ENCODE measurements around the gene JAKMIP3.

DNA sequence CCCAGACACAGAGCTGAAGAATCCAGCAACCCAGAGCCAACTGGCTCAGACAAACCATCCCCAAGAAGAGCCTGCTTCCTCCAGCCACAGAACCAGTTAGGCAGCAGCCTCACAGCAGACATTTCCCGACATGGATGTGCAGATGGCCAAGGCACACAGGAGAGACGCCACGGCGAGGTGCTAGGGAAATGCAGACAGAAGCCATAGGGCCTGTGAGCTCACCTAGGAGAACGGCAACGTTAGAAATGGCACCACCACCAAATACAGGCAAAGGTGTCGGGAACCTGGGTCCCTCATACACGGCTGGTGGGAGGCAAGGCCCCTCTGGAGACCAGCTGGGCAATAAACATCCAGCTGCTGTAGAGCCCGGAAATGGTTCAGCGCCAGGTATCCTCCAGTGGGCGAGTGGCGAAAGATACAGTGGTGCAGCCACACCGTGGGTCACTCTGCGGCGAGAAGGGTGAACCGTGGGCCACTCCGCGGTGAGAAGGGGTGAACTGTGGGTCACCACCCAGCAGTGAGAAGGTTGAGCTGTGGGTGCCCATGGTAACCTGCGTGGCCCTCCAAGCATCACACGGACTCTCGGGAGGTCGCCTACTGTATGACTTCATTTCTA is 31.2 kb downstream of the JAKMIP3 start:
- TF ChIP-seq, protein P1, sequence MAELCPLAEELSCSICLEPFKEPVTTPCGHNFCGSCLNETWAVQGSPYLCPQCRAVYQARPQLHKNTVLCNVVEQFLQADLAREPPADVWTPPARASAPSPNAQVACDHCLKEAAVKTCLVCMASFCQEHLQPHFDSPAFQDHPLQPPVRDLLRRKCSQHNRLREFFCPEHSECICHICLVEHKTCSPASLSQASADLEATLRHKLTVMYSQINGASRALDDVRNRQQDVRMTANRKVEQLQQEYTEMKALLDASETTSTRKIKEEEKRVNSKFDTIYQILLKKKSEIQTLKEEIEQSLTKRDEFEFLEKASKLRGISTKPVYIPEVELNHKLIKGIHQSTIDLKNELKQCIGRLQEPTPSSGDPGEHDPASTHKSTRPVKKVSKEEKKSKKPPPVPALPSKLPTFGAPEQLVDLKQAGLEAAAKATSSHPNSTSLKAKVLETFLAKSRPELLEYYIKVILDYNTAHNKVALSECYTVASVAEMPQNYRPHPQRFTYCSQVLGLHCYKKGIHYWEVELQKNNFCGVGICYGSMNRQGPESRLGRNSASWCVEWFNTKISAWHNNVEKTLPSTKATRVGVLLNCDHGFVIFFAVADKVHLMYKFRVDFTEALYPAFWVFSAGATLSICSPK (IDR thresholded peaks at IDR 0.05; ENCODE audit: borderline replicate concordance) = no peak
- TF ChIP-seq MTA2 (IDR thresholded peaks at IDR 0.05; ENCODE audit: low read depth) (no peak), SP2 (IDR thresholded peaks at IDR 0.05; ENCODE audit: extremely low read depth, low read depth, low read length, poor library complexity, severe bottlenecking) (no peak), ZFP91 (CRISPR knock-in tag; IDR thresholded peaks at IDR 0.05) (no peak), DPF2 (IDR thresholded peaks at IDR 0.05) (no peak), ZNF124 (CRISPR knock-in tag; IDR thresholded peaks at IDR 0.05) (no peak), CBFA2T3 (IDR thresholded peaks at IDR 0.05) (no peak), ELF1 (tag; IDR thresholded peaks at IDR 0.05) (no peak), ATF6 (CRISPR knock-in tag; IDR thresholded peaks at IDR 0.05) (no peak)
- TF ChIP-seq, protein P2, sequence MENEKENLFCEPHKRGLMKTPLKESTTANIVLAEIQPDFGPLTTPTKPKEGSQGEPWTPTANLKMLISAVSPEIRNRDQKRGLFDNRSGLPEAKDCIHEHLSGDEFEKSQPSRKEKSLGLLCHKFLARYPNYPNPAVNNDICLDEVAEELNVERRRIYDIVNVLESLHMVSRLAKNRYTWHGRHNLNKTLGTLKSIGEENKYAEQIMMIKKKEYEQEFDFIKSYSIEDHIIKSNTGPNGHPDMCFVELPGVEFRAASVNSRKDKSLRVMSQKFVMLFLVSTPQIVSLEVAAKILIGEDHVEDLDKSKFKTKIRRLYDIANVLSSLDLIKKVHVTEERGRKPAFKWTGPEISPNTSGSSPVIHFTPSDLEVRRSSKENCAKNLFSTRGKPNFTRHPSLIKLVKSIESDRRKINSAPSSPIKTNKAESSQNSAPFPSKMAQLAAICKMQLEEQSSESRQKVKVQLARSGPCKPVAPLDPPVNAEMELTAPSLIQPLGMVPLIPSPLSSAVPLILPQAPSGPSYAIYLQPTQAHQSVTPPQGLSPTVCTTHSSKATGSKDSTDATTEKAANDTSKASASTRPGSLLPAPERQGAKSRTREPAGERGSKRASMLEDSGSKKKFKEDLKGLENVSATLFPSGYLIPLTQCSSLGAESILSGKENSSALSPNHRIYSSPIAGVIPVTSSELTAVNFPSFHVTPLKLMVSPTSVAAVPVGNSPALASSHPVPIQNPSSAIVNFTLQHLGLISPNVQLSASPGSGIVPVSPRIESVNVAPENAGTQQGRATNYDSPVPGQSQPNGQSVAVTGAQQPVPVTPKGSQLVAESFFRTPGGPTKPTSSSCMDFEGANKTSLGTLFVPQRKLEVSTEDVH (IDR thresholded peaks at IDR 0.05; ENCODE audit: low read depth, partially characterized antibody) = no peak

All from K562 (cell line).